Left ventricle myocardium superior (tissue), 1 donor: ENCODE data around the gene TPM1. TPM values are rescaled to one million over a fixed set of nuclear protein-coding genes. Genes with fewer than 3 reads are reported as not detected.
"Not testable (repeated sequence)": the region's sequence is repeated elsewhere in the genome, so short reads cannot be mapped to it uniquely, and the experiment has no call there.

Experiments used
- ATAC-seq: fragments of 200-7000 bp; cut with Tn5 transposase; one replicate; pipeline ENCODE4 v1.9.1; 2020; ENCODE audit warnings: mild to moderate bottlenecking, moderate library complexity
- DNase-seq: peaks from one replicate; pipeline ENCODE4 v3.0.0-alpha.2; 2020
- intact Hi-C: fragments of 100-400 bp; cut with micrococcal nuclease; formaldehyde crosslinking; loops from one replicate; pipeline ENCODE4 v1.11.0; 2022
- total RNA-seq: library from RNA; stranded (reverse); fragmentation: NEBNext Ultra II Directional; extraction: Animal tissue kit (Norgen Biotek cat#: 25700); gene quantifications from one replicate; pipeline ENCODE4 v1.2.1, GENCODE V29; 2021
- donor health status: DM: no; HTN: yes; CAD: no; lungs with severe emphysema.

The TPM1 gene
- total RNA-seq, 1 donor from 2014 or later = 14,056 TPM

DNA sequence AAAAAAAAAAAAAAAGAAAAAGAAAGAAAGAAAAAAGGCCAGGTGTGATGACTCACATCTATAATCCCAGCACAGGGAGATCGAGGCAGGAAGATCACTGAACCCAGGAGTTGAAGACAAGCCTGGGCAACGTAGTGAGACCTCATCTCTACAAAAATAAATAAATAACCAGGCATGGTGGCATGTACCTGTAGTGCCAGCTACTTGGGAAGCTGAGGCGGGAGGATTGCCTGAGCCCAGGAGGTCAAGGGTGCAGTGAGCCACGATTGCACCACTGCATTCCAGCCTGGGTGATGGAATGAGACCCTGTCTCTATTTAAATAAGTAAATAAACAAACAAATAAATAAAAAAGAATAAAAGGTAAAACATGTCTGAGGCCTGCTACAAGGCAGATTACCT lies 39.8 kb downstream of the TPM1 start:
- no peak for DNase-seq
- intact Hi-C loops = no loop called here
- ATAC-seq = no peak

DNA sequence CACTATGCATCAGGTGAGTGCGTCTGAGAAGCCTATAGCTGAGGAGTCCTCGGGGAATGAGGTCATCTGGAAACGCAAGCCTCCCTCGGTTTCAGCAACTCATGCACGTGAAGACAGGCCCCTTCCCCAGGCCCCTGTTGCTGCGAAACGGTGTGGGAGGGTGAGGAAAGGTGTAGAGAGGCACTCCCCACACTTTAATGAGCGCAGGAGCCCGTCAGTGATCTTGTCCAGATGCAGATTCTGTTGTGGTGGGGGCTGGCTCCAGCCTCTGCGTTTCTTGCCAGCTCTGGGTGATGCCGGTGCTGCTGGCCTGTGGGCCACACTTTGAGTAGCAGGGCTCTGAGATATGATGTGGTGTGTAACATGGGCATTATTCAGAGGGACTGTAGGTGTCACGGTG lies 40.5 kb downstream of the TPM1 start:
- DNase-seq = peak; percentile 69
- peak; percentile 73 for ATAC-seq
- intact Hi-C loops = no loop called here

DNA sequence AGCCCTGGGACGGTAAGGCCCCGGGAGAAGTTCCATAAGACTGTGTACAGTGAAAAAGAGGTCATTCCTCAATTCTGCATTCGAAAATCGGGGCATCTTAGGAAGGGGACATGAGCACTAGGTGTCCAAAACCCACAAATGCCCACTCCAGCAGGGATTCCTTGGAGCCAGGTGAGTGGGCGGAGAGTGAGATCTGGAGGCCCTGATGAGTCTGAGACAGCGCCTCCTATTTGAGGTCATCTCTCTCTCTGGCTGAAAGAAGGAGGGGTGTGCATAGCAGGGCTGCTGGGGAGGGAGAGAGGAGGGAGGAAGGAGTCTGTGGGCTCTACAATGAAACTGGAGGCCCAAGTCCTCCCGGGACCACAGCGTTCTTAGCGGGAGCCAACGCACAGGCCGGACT lies 41.0 kb downstream of the TPM1 start:
- intact Hi-C loops = no loop called here
- DNase-seq (no peak), ATAC-seq (no peak)

DNA sequence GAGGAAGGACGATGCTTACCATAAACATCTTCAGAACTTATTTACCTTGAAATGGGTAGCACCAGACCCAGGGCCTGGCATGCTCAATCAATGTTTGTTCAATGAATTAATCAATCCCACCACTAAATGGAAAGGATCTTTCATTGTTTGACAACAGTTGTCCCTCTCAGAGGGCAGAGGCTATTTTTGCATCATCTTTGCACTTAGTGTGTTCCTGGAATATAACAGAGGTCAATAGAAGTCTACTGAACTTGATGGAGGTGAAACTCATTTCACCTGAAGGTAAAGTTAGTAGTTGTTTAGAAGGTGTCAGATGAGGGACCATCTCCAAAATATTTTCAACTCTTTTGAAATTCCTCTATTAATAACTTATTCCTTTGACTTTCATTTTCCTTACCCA lies 42.3 kb downstream of the TPM1 start:
- DNase-seq = no peak
- intact Hi-C loops = no loop called here
- no peak for ATAC-seq

DNA sequence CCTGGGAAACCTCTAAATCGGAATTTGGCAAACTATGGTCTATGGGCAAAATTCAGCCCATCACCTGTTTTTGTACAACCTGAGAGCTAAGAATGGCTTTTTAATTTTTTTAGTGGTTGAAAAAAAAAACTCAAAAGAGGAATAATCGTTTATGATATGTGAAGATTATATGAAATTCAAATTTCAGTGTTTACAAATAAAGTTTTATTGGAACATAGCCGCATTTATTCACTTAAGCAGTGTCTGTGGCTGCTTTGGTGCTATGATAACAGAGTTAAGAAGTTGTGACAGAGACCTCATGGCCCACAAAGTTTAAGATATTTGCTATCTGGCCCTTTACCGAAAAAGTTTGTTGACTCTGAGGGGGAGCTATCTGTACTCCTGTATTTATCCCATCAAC lies 42.7 kb downstream of the TPM1 start:
- intact Hi-C loops = no loop called here
- ATAC-seq (no peak), DNase-seq (no peak)

DNA sequence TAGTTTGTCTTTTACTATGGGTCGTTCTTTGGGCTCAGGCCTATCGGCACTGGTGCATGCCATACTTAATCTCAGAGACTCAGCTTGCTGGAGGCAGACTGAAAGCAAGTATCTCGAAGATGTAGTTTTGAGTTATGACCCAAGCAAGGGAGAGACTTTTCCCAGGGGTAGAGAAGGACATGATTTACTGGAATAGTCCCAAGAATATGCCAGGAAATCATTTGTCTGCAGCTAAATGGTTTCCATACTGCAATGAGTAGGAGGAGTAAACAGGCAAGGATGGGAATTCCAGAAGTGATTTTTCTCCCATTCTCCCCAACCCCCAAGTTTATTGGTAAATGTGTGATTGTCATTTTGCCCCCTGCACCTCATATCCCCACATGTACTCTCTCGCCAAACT lies 43.7 kb downstream of the TPM1 start:
- DNase-seq = no peak
- ATAC-seq = no peak
- intact Hi-C loops = no loop called here

DNA sequence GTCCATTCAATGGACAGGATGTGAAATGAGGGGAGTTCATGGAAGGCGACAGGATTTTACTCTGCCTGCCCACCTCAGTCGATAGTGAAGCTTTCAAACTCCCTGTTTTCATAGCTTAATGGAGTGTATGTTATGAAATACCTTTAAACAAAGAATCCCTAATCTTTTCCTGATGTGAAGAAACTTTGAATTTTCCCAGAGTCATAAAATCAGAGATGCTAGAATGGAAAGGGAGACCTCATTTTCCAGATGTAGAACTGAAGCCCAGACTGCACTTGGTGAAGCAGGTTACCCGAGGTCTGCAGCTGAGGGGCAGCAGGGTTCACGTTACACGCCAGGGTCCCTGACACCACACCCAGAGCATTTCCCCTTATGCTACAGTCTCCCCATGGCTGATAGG lies 44.4 kb downstream of the TPM1 start:
- no peak for DNase-seq
- ATAC-seq = no peak
- intact Hi-C loops = no loop called here

DNA sequence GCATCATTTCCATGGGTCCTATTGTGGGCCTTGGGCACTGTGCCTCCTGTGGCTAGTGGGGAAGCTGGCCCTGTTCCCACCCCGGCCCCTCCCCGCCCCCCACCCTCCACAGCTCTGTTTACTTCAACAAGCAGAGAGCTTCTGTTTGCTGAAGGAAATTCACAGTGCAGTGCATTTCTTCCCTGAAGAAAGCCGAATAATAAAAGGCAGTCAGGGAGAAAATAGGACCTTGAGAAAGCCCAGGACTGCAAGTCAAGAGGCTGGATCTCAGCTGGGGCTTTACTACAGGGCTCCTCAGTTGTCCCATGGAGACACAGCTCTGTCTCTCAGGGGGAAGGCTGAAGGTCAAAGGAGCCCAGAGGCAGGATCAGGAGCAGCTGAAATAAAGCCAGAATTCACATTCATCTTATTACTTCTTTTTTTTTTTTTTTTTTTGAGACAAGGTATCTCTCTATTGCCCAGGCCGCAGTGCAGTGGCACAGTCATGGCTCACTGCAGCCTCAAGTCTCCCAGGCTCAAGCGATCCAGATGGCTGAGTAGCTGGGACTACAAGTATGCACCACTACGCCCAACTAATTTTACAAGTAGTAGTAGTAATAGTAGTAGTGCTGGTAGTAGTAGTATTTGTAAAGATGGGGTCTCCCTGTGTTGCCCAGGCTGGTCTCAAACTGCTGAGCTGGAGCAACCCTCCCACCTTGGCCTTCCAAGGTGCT lies 46.1 kb downstream of the TPM1 start:
- intact Hi-C loops = no loop called here
- ATAC-seq = no peak

DNA sequence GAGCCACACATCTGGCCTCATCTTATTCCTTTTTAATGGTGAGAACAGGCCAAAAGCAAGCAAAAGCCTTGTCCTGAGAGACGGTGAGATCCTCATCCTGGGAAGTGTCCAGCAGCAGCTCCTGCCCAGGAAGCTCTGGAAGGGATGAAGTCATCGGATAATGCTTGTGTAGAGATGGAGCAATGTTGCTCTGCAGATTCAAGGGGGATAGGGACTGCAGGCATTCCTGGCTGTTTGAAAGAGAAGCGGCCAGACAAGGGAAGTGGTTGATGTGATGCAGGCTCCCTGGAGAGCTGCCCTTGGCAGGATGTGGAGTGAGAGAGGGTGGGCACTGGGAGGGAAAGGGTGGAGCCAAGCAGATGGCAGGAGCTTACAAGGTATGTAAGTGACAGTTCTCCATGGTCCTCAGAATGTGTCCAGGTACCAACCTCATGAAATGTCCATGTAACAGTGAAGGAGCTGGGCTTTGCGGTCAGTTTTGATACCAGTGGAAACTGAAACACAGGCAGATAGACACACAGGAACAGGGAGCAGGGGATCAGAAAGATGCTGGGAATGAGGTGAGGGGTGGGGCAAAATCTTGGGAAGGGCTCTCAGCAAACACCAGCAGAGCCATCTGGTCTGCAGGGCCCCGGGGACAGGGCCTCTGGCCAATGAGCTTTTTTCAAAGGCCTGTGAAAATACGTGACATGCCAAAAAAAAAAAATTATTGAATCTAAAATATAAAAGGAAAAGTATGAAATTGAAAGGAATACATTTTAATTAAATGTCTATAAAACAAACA lies 46.9 kb downstream of the TPM1 start:
- ATAC-seq = peak; percentile 61
- peak; percentile 63 for DNase-seq
- intact Hi-C loops = loop anchor here (5.0 to 10.0 kb wide), 3 partner anchors 42 to 305 kb away; no protein-coding TSS in a partner anchor

More for the DNA sequence above, 46.1 kb downstream of the TPM1 start:
- DNase-seq = no peak

DNA sequence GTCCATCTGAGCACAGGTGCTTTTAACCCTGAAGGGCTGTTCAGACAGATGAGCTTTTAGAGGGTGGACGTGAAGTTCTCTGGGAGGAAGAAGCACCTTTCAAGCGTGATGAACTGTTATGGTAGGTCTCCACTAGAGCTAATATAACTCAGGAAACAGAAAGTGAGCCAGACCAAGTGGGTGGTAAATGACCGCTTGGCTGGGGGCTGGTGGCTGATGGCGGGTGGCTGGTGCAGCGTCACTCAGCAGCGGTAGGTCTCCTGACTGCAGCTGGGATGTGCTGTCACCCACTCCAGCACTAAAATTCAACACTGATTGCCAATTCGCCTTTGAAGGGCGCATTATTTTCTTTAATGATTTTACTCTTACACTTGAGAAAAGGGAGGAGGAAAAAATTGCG lies 47.9 kb downstream of the TPM1 start:
- ATAC-seq (no peak), DNase-seq (no peak)
- intact Hi-C loops = loop anchor here (5.0 to 10.0 kb wide), 3 partner anchors 43 to 306 kb away; no protein-coding TSS in a partner anchor

DNA sequence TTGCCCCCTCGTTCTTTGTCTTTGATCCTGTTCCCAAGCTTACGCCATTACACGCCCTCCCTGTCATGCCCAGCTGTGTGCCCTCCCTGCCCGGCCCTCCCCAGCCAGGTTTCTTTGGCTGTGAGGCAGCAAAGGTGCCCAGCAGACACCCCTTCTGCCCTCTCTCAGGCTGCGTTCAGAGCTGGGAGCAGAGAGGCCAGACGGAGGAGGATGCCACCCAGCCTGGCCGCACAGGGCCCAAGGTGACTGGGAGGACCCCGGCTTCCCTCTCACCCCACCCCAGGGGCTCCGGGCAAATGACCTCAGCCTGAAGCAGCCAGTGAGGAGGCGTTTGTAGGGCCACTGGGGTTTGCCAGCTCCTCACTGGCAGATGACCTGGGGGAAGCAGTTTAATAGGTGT lies 48.3 kb downstream of the TPM1 start:
- ATAC-seq (no peak), DNase-seq (no peak)
- intact Hi-C loops = loop anchor here (5.0 to 10.0 kb wide), 3 partner anchors 44 to 306 kb away; no protein-coding TSS in a partner anchor

DNA sequence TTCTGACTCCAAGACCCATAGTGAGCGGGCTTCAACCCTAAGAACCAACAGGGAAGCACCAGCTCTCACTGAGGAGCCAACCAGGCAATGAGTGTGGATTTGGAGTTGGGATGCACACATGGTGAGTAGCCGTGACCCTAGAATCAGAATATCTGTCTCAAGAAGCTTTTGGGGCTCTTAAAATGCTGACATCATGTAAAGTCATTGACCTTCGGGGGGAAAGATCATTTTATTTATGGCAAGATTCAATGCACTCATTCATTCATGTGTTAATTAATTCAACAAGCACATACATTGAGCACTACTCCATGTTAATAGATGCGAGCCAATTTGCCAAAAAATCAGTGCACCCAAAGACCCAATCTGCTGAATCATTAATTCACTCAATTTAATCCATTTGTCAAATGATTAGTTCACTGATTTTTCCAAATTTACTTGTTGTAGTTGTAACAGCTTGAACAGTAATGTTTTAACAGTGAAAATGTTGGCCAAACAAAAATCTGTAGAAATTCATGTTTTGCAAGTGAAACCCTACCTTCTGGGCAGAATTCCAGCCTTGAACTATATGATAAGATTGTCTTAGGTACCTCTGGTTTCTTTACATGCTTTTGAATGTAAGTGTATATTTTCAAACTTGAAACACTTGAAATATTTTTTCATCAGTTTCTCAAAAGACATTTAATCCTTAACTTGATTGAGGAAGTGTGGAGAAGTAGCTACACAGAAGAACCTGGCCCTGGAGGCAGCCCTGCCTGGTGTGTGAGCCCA lies 49.3 kb downstream of the TPM1 start:
- intact Hi-C loops = loop anchor here (5.0 to 10.0 kb wide), 3 partner anchors 45 to 307 kb away; no protein-coding TSS in a partner anchor
- ATAC-seq = no peak
- DNase-seq = no peak

DNA sequence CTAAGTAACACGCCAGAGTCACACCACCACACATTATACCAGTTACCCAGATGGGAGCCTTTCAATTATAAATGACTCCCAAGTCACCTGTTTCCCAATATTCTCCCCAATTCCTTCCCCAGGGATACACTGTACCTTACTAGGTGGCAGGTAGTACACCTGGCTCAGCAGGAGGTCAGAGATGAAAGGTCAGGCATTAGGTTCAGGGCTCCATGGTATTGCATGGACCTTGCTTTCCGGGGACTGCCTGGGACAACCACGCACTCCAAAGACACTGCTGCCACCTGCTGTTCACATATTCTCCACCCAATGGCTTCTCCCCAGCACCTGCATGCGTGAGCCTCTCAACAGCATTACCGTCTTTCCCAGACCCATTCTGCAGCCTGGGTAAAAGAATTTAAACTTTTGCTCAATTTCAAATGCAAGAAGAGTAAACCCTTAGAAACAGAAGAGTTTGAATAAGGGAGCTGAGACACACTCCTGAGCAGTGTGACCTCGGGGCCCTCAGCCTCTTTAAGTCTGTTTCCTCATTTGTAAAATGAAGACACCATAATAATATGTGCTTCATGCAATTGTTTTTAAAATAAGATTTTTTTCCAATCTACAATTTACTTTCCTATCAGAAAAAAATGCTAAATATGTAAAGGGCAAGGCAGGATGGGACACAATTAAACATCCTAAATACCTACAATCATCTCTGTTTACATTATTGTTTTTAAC lies 51.1 kb downstream of the TPM1 start:
- intact Hi-C loops = loop anchor here (5.0 to 10.0 kb wide), 3 partner anchors 46 to 309 kb away; no protein-coding TSS in a partner anchor
- DNase-seq = peak; percentile 80
- peak; percentile 93 for ATAC-seq

DNA sequence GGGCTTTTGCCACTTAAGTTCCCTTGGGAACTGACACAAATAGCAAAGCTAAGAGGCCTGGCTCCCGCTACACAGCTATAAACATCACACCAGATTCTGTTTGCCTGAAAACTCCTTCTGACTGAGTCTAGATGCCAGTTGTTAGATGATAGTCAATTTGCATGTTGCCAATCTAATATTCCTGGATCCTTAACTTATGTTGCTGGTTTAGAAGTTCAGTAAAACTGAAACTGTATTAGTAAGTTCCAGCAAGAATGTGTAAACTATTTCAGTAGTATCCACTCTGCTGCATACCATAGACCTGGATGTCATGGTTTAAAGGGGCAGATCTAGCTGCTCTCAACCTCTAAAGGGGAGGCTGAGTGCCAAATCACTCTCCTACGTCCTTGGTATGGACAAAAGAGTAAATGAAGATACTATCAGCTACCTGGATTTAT lies 52.0 kb downstream of the TPM1 start:
- ATAC-seq (peak; percentile 63), DNase-seq (no peak)
- intact Hi-C loops = loop anchor here (5.0 to 10.0 kb wide), 3 partner anchors 47 to 310 kb away; no protein-coding TSS in a partner anchor

DNA sequence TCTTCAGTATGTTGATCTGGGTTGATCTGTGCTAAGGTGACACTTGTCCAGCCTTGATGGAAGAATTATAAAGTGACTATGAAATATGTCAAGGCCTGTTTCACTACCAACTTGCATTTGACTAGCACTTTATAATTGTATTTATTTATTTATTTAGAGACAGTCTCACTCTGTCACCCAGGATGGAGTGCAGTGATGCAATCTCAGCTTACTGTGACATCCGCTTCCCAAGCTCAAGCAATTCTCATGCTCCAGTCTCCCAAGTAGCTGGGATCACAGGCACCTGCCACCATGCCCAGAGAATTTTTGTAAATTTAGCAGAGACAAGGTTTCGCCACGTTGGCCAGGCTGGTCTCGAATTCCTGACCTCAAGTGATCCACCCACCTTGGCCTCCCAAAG lies 53.6 kb downstream of the TPM1 start:
- ATAC-seq = no peak
- intact Hi-C loops = loop anchor here (10.0 kb wide), 1 partner anchor 311 kb away; no protein-coding TSS in a partner anchor
- DNase-seq = no peak

DNA sequence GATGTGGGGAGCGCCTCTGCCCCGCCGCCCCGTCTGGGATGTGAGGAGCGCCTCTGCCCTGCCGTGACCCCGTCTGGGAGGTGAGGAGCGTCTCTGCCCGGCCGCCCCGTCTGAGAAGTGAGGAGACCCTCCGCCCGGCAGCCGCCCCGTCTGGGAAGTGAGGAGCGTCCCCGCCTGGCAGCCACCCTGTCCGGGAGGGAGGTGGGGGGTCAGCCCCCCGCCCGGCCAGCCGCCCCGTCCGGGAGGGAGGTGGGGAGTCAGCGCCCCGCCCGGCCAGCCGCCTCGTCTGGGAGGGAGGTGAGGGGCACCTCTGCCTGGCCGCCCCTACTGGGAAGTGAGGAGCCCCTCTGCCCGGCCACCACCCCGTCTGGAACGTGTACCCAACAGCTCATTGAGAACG lies 56.4 kb downstream of the TPM1 start:
- not testable (repeated sequence) for ATAC-seq, DNase-seq
- intact Hi-C loops = loop anchor here (10.0 kb wide), 1 partner anchor 314 kb away; no protein-coding TSS in a partner anchor

DNA sequence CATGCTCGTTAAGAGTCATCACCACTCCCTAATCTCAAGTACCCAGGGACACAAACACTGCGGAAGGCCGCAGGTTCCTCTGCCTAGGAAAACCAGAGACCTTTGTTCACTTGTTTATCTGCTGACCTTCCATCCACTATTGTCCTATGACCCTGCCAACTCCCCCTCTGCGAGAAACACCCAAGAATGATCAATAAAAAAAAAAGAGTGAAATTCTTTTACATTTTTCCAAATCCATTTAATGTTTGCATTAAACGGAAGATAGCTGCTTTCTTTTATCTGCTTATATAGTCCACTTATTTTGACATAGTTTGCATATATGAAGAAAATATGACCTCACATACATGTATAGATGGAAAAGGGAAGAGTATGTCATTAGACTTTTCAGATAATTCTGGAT lies 57.0 kb downstream of the TPM1 start:
- DNase-seq, ATAC-seq: not testable (repeated sequence)
- intact Hi-C loops = loop anchor here (10.0 kb wide), 1 partner anchor 315 kb away; no protein-coding TSS in a partner anchor

DNA sequence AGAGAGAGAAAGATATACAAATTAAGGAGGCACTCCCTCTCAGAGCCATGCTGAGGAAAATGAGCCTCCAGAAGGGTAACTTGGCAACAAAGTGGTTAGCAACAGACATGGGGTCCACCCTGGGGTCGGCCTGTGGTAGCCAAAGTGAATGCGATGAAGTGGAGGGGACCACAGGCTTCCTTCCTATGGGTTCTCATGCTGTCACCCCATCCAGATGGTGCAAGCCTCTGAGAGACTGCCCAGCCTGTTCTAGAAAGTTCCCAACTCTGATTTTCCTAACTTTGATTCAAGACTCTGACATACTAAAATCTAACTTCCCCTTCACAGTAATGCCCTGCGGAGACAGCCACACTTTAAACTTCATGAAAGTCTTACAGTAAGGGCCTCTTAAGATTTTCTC lies 60.9 kb downstream of the TPM1 start:
- ATAC-seq = no peak
- no peak for DNase-seq
- intact Hi-C loops = no loop called here

DNA sequence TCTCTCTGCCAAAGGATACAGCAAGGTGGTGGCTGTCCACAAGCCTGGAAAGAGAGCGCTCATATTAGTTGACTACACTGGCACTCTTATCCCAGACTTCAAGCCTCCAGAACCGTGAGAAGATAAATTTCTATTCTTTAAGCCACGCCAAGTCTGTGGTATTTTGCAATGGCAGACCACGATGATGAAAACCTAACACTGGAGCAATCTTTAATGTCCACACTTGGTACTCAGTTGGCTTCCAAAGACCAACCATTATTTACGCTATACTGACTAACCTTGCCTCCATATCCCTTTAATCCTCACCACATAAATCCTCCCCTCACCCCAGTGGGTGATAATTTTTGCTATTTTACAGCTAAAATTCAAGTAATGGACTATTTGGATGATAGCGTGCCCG lies 62.2 kb downstream of the TPM1 start:
- ATAC-seq (no peak), DNase-seq (no peak)
- intact Hi-C loops = no loop called here
